ENCODE data around the gene PWWP2A.

PWWP2A gene

GRCh38 chr5:160119142-160119904 lies at the start of gene PWWP2A:
PWWP2A (minus strand) TSS chr5:160119450; CDS start chr5:160119388, 62 bp downstream.
- in situ Hi-C loops (cut with HindIII; ENCODE audit: low sequenced_read_pairs): no loop called here
- H3K4me3 ChIP-seq (ENCODE audit: low read depth, low read length): peak within 1 kb of the TSS; percentile 73
- DNase-seq (ENCODE audit: low read depth, low spot score): peak; percentile 100
- TF ChIP-seq CTCF (IDR thresholded peaks at IDR 0.05; ENCODE audit: low read depth, low read length): no peak

DNA sequence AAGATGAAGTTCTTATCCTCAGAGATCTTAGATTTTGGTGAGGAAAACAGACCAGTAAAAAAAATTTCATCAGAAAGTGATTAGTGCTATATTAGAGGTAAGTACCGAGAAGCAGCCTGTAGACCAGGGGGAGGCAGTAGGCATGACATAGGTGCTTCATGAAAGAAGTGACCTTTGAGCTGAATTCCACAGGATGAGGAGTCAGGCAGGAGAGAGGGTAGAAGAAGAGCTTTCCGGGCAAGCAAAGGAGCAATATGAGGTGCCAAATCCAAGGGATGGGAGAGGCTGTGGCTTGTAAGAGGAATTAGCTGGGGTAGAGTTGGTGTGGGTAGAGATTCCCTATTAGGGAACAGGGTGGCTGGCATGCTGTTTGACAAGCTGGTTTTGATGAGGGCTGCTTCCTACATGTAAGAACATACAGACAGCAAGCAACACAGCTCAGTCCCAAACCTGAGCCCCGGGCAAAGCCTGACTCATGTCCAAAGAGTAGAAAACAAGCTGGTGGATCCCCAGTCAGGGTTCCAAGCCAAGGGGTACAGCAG lies 48.4 kb upstream of the PWWP2A start:
- no peak for DNase-seq (ENCODE audit: low read depth, low spot score)
- TF ChIP-seq CTCF (IDR thresholded peaks at IDR 0.05; ENCODE audit: low read depth, low read length): no peak
- H3K4me3 ChIP-seq (ENCODE audit: low read depth, low read length): no peak overlapping the region
- in situ Hi-C loops (cut with HindIII; ENCODE audit: low sequenced_read_pairs): no loop called here

- DNase-seq (ENCODE audit: low read depth, low spot score): no peak
- no peak overlapping the region for H3K4me3 ChIP-seq (ENCODE audit: low read depth, low read length)
- in situ Hi-C loops (cut with HindIII; ENCODE audit: low sequenced_read_pairs): no loop called here
- TF ChIP-seq CTCF (IDR thresholded peaks at IDR 0.05; ENCODE audit: low read depth, low read length): no peak
Observed at GRCh38 chr5:160166973-160167623, 47.8 kb upstream of the PWWP2A start.

- in situ Hi-C loops (cut with HindIII; ENCODE audit: low sequenced_read_pairs): no loop called here
- DNase-seq (ENCODE audit: low read depth, low spot score): no peak
- H3K4me3 ChIP-seq (ENCODE audit: low read depth, low read length): no peak overlapping the region
- no peak for TF ChIP-seq CTCF (IDR thresholded peaks at IDR 0.05; ENCODE audit: low read depth, low read length)
Observed at GRCh38 chr5:160166069-160166972, 47.1 kb upstream of the PWWP2A start.

- in situ Hi-C loops (cut with HindIII; ENCODE audit: low sequenced_read_pairs): no loop called here
- peak; percentile 99 for DNase-seq (ENCODE audit: low read depth, low spot score)
- TF ChIP-seq CTCF (IDR thresholded peaks at IDR 0.05; ENCODE audit: low read depth, low read length): no peak
- H3K4me3 ChIP-seq (ENCODE audit: low read depth, low read length): no peak overlapping the region
Observed at GRCh38 chr5:160165137-160166068, 46.2 kb upstream of the PWWP2A start.
